Astrocyte of the cerebellum (primary cell): ENCODE data around the gene KCNN2.
"Not testable (repeated sequence)": the region's sequence is repeated elsewhere in the genome, so short reads cannot be mapped to it uniquely, and the experiment has no call there.

ENCODE experiments used
- DNase-seq: peaks from one replicate; pipeline ENCODE4 v3.0.0-alpha.2; 2011; ENCODE audit warnings: low read depth
- H3K4me3 ChIP-seq: 2 replicates; pipeline ENCODE4 v1.5.1; 2011; ENCODE audit warnings: mild to moderate bottlenecking, low read depth, low read length, moderate library complexity
- in situ Hi-C: cut with HindIII; loops from 2 replicates; pipeline ENCODE4 v1.10.0; 2017; ENCODE audit warnings: low sequenced_read_pairs
- TF ChIP-seq, protein P1 (sequence below): IDR thresholded peaks from 2 replicates; pipeline ENCODE4 v1.5.1; 2012; ENCODE audit warnings: low read length, low read depth, moderate library complexity, mild to moderate bottlenecking; ENCODE audit errors: missing control alignments

The KCNN2 gene

GRCh38 chr5:114427204-114427603 lies 65.3 kb downstream of the KCNN2 start:
- no peak for DNase-seq
- no peak overlapping the region for H3K4me3 ChIP-seq
- TF ChIP-seq, protein P1, sequence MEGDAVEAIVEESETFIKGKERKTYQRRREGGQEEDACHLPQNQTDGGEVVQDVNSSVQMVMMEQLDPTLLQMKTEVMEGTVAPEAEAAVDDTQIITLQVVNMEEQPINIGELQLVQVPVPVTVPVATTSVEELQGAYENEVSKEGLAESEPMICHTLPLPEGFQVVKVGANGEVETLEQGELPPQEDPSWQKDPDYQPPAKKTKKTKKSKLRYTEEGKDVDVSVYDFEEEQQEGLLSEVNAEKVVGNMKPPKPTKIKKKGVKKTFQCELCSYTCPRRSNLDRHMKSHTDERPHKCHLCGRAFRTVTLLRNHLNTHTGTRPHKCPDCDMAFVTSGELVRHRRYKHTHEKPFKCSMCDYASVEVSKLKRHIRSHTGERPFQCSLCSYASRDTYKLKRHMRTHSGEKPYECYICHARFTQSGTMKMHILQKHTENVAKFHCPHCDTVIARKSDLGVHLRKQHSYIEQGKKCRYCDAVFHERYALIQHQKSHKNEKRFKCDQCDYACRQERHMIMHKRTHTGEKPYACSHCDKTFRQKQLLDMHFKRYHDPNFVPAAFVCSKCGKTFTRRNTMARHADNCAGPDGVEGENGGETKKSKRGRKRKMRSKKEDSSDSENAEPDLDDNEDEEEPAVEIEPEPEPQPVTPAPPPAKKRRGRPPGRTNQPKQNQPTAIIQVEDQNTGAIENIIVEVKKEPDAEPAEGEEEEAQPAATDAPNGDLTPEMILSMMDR, result no peak
- in situ Hi-C loops, result loop anchor here (25.0 kb wide), 1 partner anchor 740 kb away; no protein-coding TSS in a partner anchor

GRCh38 chr5:114430532-114430931 lies 68.7 kb downstream of the KCNN2 start:
- no peak for DNase-seq
- TF ChIP-seq, protein P1, result no peak
- in situ Hi-C loops, result loop anchor here (25.0 kb wide), 1 partner anchor 743 kb away; no protein-coding TSS in a partner anchor
- H3K4me3 ChIP-seq, result no peak overlapping the region

DNA sequence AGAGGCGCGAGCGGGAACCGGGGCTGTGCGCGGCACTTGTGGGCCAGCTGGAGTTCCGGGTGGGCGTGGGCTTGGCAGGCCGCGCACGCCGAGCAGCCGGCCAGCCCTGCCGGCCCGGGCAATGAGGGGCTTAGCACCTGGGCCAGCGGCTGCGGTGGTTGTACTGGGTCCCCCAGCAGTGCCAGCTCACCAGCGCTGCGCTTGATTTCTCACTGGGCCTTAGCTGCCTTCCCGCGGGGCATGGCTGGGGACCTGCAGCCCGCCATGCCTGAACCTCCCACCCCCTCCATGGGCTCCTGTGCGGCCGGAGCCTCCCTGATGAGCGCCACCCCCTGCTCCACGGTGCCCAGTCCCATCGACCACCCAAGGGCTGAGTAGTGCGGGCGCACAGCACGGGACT lies 70.8 kb downstream of the KCNN2 start:
- not testable (repeated sequence) for H3K4me3 ChIP-seq, DNase-seq
- in situ Hi-C loops, result loop anchor here (25.0 kb wide), 1 partner anchor 745 kb away; no protein-coding TSS in a partner anchor

DNA sequence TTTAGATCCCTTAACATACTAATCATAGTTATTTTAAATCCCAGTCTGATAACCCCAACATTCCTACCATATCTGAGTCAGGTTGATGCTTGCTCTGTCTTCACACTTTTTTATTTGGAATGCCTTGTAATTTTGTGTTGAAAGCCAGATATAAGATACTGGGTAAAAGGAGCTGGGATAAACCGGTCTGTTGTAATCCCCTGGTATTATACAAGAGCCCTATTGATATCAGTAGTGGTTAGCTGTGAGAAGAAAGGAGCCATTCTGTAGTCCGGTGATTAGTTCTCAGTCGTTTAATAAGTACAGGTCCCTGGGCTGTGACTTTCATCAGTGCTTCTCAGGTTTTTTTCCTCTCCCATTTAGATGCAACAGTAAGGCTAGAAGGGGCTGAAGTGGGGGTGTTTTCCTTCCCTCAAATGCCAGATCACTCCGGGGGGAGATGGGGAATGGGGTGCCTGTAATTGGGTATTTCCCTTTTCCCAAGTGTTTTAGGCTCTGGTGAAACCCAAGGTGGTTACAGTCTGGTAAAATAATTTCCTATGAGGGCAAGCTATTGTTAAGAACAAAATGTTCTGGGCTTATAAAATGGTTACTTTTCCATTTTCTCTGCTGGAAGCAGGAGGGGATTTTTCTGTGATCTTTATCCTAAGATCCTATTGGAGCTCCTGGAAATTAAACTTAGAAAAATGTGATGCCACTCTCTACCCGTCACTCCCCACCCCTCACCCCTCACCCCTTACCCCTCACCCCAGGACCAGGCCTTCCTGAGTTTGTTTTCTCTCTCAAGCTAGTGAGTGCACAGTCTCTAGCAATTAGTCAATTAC lies 72.7 kb downstream of the KCNN2 start:
- DNase-seq, result no peak
- TF ChIP-seq, protein P1, result no peak
- in situ Hi-C loops, result loop anchor here (25.0 kb wide), 1 partner anchor 747 kb away; no protein-coding TSS in a partner anchor
- H3K4me3 ChIP-seq, result no peak overlapping the region

DNA sequence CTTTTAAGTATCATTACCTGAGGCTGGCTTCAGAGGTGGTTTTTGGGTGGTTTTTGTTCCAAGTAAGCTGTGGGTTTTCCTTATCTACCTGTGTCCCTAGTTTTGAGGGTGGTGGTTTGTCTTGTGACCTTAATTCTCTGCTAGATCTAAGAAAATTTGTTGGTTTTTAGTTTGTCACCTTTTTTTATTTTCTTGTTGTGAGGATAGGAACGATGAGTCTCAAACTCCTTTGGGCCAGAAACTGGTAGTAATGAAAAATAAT lies 73.3 kb downstream of the KCNN2 start:
- in situ Hi-C loops, result loop anchor here (25.0 kb wide), 1 partner anchor 748 kb away; no protein-coding TSS in a partner anchor
- TF ChIP-seq, protein P1, result no peak

DNA sequence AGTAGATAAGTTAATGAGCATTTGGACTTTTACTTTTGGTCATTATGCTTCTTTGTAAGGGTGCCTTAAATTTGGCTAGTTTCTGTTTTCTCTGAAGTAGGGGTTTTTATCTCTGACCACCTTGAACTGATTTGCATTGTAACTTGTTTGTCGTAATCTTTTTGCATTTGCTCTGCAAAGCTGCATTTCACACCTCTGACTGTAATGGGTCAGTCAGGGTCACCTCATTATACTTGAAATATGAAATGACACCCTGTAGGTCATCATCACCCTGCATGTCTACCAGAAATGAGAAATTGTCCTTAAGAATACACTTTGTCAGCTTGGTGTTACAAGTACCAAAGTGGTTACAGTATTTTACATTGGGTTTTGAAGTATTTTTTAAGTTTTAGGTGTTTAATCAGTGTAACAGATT lies 74.0 kb downstream of the KCNN2 start:
- TF ChIP-seq, protein P1, result no peak
- in situ Hi-C loops, result loop anchor here (25.0 kb wide), 1 partner anchor 749 kb away; no protein-coding TSS in a partner anchor
- H3K4me3 ChIP-seq, result no peak overlapping the region
- DNase-seq, result no peak

More for the DNA sequence above, 73.3 kb downstream of the KCNN2 start:
- no peak overlapping the region for H3K4me3 ChIP-seq
- DNase-seq, result no peak

GRCh38 chr5:114437936-114438335 lies 76.1 kb downstream of the KCNN2 start:
- H3K4me3 ChIP-seq, result no peak overlapping the region
- DNase-seq, result no peak
- TF ChIP-seq, protein P1, result no peak
- in situ Hi-C loops, result loop anchor here (25.0 kb wide), 1 partner anchor 751 kb away; no protein-coding TSS in a partner anchor
